ENCODE data around the gene ALDH5A1. TPM values are rescaled to one million over a fixed set of nuclear protein-coding genes. Genes with fewer than 3 reads are reported as not detected.

ALDH5A1 gene
- total and polyA plus RNA-seq, 10 of the 15 experiments (the other 5 are each of a cell fraction or from before 2014, with no cell fraction given) = 2.6 to 13.8 (median 9.3) TPM

GRCh38 chr6:24522228-24523176, 27.7 kb downstream of the ALDH5A1 start (continued):
- TF ChIP-seq SUZ12 (IDR thresholded peaks at IDR 0.05; ENCODE audit: unreplicated experiment) (no peak), PAX5 (IDR thresholded peaks at IDR 0.05; ENCODE audit: borderline replicate concordance, low read depth, low read length) (peak; percentile 86), RUNX3 (IDR thresholded peaks at IDR 0.05; ENCODE audit: low read length) (peak; percentile 53), JUNB (IDR thresholded peaks at IDR 0.05) (peak; percentile 5; the same call in 1 of the 2 replicates), ZBED1 (IDR thresholded peaks at IDR 0.05; ENCODE audit: borderline replicate concordance) (peak; percentile 57; the same call in 1 of the 2 replicates), MXI1 (IDR thresholded peaks at IDR 0.05; ENCODE audit: low read depth, low read length) (peak; percentile 79), BRCA1 (IDR thresholded peaks at IDR 0.05; ENCODE audit: low read depth, low read length) (no peak), MYB (IDR thresholded peaks at IDR 0.05; ENCODE audit: borderline replicate concordance, low read depth, low read length) (peak; percentile 95), POLR2AphosphoS5 (IDR thresholded peaks at IDR 0.05; ENCODE audit: low read length) (0 out of 2 replicates have a peak, but pooled peaks have one; percentile 51), SP1 (IDR thresholded peaks at IDR 0.05; ENCODE audit: low read depth, low read length) (no peak), ZBTB40 (IDR thresholded peaks at IDR 0.05; ENCODE audit: borderline replicate concordance) (no peak), GATAD2B (conservative IDR thresholded peaks at IDR 0.05; ENCODE audit: low read depth) (peak; percentile 66; the same call in 1 of the 2 replicates), WRNIP1 (IDR thresholded peaks at IDR 0.05; ENCODE audit: borderline replicate concordance, low read depth, low read length) (no peak), TCF3 (IDR thresholded peaks at IDR 0.05; ENCODE audit: borderline replicate concordance, insufficient read depth, low read depth, low read length) (peak; percentile 84), SMARCA5 (IDR thresholded peaks at IDR 0.05) (0 out of 2 replicates have a peak, but pooled peaks have one; percentile 15), ATF3 (IDR thresholded peaks at IDR 0.05; ENCODE audit: borderline replicate concordance, extremely low read depth, low read depth, low read length) (peak; percentile 33; the same call in 1 of the 2 replicates), TCF12 (IDR thresholded peaks at IDR 0.05; ENCODE audit: low read depth, low read length) (peak; percentile 93), FOXM1 (IDR thresholded peaks at IDR 0.05; ENCODE audit: low read depth, low read length) (0 out of 2 replicates have a peak, but pooled peaks have one; percentile 64), FOS (IDR thresholded peaks at IDR 0.05; ENCODE audit: borderline replicate concordance, extremely low read depth, insufficient read length) (no peak), MTA2 (IDR thresholded peaks at IDR 0.05; ENCODE audit: low read depth) (peak; percentile 75), IRF3 (IDR thresholded peaks at IDR 0.05) (no peak), NR2C2 (IDR thresholded peaks at IDR 0.05; ENCODE audit: borderline replicate concordance, control insufficient read depth, insufficient read length, low read depth) (no peak), ATF7 (IDR thresholded peaks at IDR 0.05; ENCODE audit: low read depth) (peak; percentile 37; the same call in 1 of the 2 replicates), RFX5 (IDR thresholded peaks at IDR 0.05; ENCODE audit: low read depth, low read length) (no peak), PML (IDR thresholded peaks at IDR 0.05; ENCODE audit: low read length) (0 out of 2 replicates have a peak, but pooled peaks have one; percentile 52), DPF2 (IDR thresholded peaks at IDR 0.05) (0 out of 2 replicates have a peak, but pooled peaks have one; percentile 71)
